Measurements from ENCODE around the gene ARID2.
A peak's percentile ranks its signal among the peaks of the same experiment; 100 is the strongest.

Gene ARID2

DNA sequence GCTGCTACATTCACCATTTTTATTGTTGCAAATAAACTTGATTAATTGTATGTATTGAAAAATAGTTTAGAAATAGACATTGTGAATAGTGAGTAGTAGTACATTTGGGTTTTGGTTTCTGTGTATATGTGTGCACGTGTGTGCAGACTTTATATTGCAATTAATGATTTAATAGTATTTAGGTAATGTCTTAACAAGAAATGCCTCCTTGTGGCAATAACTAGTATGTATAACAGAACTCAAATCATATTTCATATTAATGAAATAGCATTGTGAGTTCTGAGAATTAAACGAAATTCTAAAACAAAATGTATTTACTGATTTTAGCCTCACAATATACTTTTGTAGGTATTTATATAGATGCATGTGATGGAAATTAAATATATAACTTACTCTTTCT lies 160.8 kb downstream of the ARID2 start:
- no peak overlapping the region for H3K4me3 ChIP-seq (ENCODE audit: low read depth, low read length)
- in situ Hi-C loops (cut with HindIII; ENCODE audit: low sequenced_read_pairs) = no loop called here
- DNase-seq (ENCODE audit: low read depth) = no peak
- TF ChIP-seq, protein P1, sequence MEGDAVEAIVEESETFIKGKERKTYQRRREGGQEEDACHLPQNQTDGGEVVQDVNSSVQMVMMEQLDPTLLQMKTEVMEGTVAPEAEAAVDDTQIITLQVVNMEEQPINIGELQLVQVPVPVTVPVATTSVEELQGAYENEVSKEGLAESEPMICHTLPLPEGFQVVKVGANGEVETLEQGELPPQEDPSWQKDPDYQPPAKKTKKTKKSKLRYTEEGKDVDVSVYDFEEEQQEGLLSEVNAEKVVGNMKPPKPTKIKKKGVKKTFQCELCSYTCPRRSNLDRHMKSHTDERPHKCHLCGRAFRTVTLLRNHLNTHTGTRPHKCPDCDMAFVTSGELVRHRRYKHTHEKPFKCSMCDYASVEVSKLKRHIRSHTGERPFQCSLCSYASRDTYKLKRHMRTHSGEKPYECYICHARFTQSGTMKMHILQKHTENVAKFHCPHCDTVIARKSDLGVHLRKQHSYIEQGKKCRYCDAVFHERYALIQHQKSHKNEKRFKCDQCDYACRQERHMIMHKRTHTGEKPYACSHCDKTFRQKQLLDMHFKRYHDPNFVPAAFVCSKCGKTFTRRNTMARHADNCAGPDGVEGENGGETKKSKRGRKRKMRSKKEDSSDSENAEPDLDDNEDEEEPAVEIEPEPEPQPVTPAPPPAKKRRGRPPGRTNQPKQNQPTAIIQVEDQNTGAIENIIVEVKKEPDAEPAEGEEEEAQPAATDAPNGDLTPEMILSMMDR (IDR thresholded peaks at IDR 0.05; ENCODE audit: low read depth, low read length, missing control alignments) = no peak

DNA sequence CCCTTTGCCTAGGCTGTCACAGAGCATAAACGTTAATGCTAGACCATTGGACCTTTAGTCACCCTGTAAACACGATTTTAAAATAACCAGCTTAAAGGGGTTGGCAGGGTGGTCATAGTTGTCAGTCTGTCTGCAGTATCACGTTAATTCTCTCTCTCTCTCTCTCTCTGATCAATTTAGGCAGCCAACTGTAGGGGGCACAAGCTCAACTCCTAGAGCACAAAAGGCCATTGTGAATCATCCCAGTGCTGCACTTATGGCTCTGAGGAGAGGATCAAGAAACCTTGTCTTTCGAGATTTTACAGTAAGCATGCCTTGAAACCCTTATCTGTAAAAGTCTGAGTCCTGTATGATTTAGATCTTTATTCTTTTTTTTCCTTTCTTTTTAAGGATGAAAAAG lies 163.7 kb downstream of the ARID2 start:
- TF ChIP-seq, protein P1 (IDR thresholded peaks at IDR 0.05; ENCODE audit: low read depth, low read length, missing control alignments) = peak; percentile 26
- in situ Hi-C loops (cut with HindIII; ENCODE audit: low sequenced_read_pairs) = no loop called here
- no peak overlapping the region for H3K4me3 ChIP-seq (ENCODE audit: low read depth, low read length)
- DNase-seq (ENCODE audit: low read depth) = no peak

DNA sequence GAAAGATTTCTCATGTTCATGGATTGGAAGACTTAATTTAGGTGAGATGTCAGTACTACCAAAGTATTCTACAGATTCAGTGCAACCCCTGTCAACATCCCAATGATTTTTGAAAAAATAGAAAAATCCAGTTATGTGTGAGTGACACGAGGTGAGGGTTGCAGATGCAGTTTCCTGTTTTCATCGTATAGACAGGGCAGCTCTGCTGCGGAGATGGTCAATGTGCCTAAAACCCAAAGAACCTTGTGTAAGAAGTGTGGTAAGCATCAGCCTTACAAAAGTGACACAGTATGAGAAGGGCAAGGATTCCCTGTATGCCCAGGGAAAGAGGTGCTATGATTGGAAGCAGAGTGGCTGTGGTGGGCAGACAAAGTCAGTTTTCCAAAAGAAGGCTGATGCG lies 166.5 kb downstream of the ARID2 start:
- in situ Hi-C loops (cut with HindIII; ENCODE audit: low sequenced_read_pairs) = no loop called here
- TF ChIP-seq, protein P1 (IDR thresholded peaks at IDR 0.05; ENCODE audit: low read depth, low read length, missing control alignments) = no peak
- DNase-seq (ENCODE audit: low read depth) = no peak
- H3K4me3 ChIP-seq (ENCODE audit: low read depth, low read length) = no peak overlapping the region

DNA sequence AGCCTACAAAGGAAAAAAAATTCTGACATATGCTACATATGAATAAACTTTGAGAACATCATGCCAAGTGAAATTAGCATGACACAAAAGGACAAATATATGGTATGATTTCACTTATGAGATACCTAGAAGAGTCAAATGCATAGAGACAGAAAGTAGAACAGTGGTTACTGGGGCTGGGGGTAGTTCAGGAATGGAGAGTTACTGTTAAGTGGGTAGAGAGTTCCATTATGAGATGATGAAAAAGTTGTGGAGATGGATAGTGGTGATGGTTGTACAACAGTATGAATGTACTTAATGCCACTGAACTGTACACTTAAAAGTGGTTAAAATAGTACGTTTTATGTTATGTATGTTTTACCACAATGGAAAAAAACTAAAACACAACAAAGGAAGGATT lies 168.6 kb downstream of the ARID2 start:
- in situ Hi-C loops (cut with HindIII; ENCODE audit: low sequenced_read_pairs) = no loop called here
- DNase-seq (ENCODE audit: low read depth) = no peak
- H3K4me3 ChIP-seq (ENCODE audit: low read depth, low read length) = no peak overlapping the region
- TF ChIP-seq, protein P1 (IDR thresholded peaks at IDR 0.05; ENCODE audit: low read depth, low read length, missing control alignments) = no peak

DNA sequence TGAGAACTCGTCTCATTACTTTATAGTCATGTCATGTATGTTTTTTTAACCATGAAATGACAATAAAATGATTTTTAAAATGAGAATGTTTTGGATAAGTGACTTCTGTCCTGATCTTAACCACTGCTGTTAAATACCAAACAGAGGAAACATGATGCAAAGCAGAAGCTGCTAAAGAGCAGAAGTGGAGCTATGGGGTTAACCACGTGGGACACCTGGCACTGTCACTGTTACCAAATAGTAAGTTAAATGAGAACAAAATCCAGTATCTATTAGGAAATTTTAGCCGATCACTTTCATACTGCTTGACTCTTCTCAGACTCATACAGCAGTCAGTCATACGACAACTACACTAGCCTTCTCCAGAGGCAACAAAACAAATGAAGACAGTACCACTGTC lies 178.4 kb downstream of the ARID2 start:
- DNase-seq (ENCODE audit: low read depth) = no peak
- TF ChIP-seq, protein P1 (IDR thresholded peaks at IDR 0.05; ENCODE audit: low read depth, low read length, missing control alignments) = no peak
- in situ Hi-C loops (cut with HindIII; ENCODE audit: low sequenced_read_pairs) = no loop called here
- H3K4me3 ChIP-seq (ENCODE audit: low read depth, low read length) = no peak overlapping the region

DNA sequence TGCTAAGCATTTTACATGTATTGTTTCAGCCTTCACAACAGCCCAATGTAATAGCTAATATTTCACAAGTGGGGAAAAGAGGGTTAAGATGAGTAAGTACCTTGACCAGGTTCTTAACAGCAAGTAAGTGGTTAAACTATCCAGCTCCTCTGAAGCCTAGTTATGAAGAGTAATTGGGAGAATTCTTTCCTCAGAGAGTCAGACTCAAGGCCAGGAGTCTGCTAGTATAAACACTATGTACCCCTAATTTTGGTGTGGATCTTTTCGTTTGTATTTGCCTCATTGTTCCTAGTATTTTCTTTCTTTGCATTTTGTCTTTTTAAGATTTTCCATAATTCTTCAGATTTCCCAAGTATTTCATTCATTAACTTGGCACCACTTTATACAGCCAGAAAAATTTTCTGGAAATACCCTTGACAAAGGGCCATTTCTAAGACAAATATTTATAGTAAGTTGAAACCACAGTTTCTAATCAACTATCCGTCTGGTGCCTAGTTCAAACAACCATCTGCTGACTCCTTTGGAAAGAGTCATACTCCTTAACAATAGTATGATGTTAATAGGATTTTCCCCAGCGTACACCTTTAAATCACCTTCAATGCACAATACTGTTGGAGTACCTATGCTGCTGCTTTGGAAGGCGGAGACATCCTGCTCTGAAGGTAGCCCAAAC lies 179.7 kb downstream of the ARID2 start:
- TF ChIP-seq, protein P1 (IDR thresholded peaks at IDR 0.05; ENCODE audit: low read depth, low read length, missing control alignments) = no peak
- no peak for DNase-seq (ENCODE audit: low read depth)
- H3K4me3 ChIP-seq (ENCODE audit: low read depth, low read length) = no peak overlapping the region
- in situ Hi-C loops (cut with HindIII; ENCODE audit: low sequenced_read_pairs) = no loop called here

Measured in astrocyte of the cerebellum (primary cell).